Transverse colon (tissue), 4 donors: ENCODE data around the gene GRXCR2. TPM values are rescaled to one million over a fixed set of nuclear protein-coding genes. Genes with fewer than 3 reads are reported as not detected.

Source experiments
- DNase-seq: peaks from one replicate; pipeline ENCODE4 v3.0.0-alpha.2; 2019
- H3K27ac ChIP-seq, 4 donors: fragments of 200-600 bp; sonication (generic); 2 replicates each; pipeline ENCODE4 v1.5.1; 2016 to 2018; ENCODE audit warnings: inconsistent platforms in 4 of 4
- H3K27me3 ChIP-seq: fragments of 200-600 bp; sonication (generic); 2 replicates; pipeline ENCODE4 v1.5.1; 2017; ENCODE audit warnings: inconsistent platforms
- H3K36me3 ChIP-seq, 4 donors: fragments of 200-600 bp; sonication (generic); 2 replicates each; pipeline ENCODE4 v1.5.1; 2017 to 2019; ENCODE audit warnings: inconsistent platforms in 4 of 4
- H3K4me1 ChIP-seq, 4 donors: fragments of 200-600 bp; sonication (generic); 2 replicates each; pipeline ENCODE4 v1.5.1; 2017 to 2020; ENCODE audit warnings: inconsistent platforms in 4 of 4
- H3K4me3 ChIP-seq, 4 donors: fragments of 200-600 bp; sonication (generic); 1 replicate in 1 of 4; 2 replicates in 3 of 4; pipeline versions ENCODE4 v1.5.1 to v1.6.1; 2017 to 2019; ENCODE audit warnings: inconsistent platforms in 4 of 4
- H3K9me3 ChIP-seq, 2 donors: fragments of 200-600 bp; sonication (generic); 2 replicates each; pipeline ENCODE4 v1.5.1; 2017 to 2019; ENCODE audit warnings: inconsistent platforms in 2 of 2
- EP300 ChIP-seq: sonication (generic); formaldehyde crosslinking; IDR thresholded peaks from one replicate; pipeline ENCODE4 v1.6.1; 2017; ENCODE audit warnings: antibody characterized with exemption, low read depth
- POLR2A ChIP-seq: fragments of 450-650 bp; IDR thresholded peaks from one replicate; pipeline ENCODE4 v1.6.1; 2016; ENCODE audit warnings: antibody characterized with exemption, mild to moderate bottlenecking, moderate library complexity
- POLR2AphosphoS5 ChIP-seq, 3 donors: sonication (generic); formaldehyde crosslinking; IDR thresholded peaks; one replicate each; pipeline ENCODE4 v1.6.1; 2016; ENCODE audit warnings: antibody characterized with exemption in 3 of 3
- WGBS, 2 donors: methylation state at CpG; one replicate each; pipeline ENCODE4 v1.1.5; 2018; ENCODE audit warnings: low coverage in 1 of 2; 5-methylcytosine and 5-hydroxymethylcytosine counted together
- in situ Hi-C, 4 donors: fragments of 200-750 bp; cut with MboI; loops; one replicate each; pipeline versions ENCODE4 v1.15.0 to v1.15.1; 2017; ENCODE audit warnings: low sequenced_read_pairs in 3 of 4, low pct_ligation_motif_present in 1 of 4, low pct_unique_long_range_greater_than_20kb in 1 of 4
- intact Hi-C: fragments of 100-400 bp; cut with DNase I; formaldehyde crosslinking; loops from one replicate; pipeline ENCODE4 v1.15.1; 2023; ENCODE audit warnings: low total_unique reads
- total RNA-seq, 4 donors: library from RNA; depleted of rRNA; stranded (reverse); fragments of >200 nt; gene quantifications; one replicate each; pipeline ENCODE4 v1.1.0, GENCODE V29; 2016
- TF ChIP-seq, protein P1 (sequence below), 5 experiments: fragments of 200-600 bp in 3 of 5; fragments of 450-650 bp in 2 of 5; sonication (generic) in 3 of 5; IDR thresholded peaks; 1 replicate in 2 of 5; 2 replicates in 3 of 5; pipeline ENCODE4 v1.5.1; 2016 to 2017; ENCODE audit warnings: antibody characterized with exemption in 5 of 5, inconsistent platforms in 3 of 5, mild to moderate bottlenecking in 2 of 5, moderate library complexity in 1 of 5

The GRXCR2 gene
- total RNA-seq, 4 donors from 2014 or later, result not detected

GRCh38 chr5:145913701-145914100 is 40.9 kb upstream of the GRXCR2 start:
- WGBS, 2 donors, result 91 to 93% methylated on average over 6 to 7 of the region's 7 CpGs
- Histone ChIP-seq H3K27me3 (no peaks in the 10 kb centered on the region), H3K9me3 (no peaks in the 10 kb centered on the region), H3K4me1 (no peaks in the 10 kb centered on the region), H3K36me3 (no peaks in the 10 kb centered on the region), H3K27ac (no peak overlapping the region), H3K4me3 (no peak overlapping the region)
- no peak for DNase-seq
- intact Hi-C loops, result no loop called here
- no peak for TF ChIP-seq POLR2A
- TF ChIP-seq POLR2AphosphoS5 (IDR thresholded peaks at IDR 0.05), result no peak
- TF ChIP-seq, protein P1, sequence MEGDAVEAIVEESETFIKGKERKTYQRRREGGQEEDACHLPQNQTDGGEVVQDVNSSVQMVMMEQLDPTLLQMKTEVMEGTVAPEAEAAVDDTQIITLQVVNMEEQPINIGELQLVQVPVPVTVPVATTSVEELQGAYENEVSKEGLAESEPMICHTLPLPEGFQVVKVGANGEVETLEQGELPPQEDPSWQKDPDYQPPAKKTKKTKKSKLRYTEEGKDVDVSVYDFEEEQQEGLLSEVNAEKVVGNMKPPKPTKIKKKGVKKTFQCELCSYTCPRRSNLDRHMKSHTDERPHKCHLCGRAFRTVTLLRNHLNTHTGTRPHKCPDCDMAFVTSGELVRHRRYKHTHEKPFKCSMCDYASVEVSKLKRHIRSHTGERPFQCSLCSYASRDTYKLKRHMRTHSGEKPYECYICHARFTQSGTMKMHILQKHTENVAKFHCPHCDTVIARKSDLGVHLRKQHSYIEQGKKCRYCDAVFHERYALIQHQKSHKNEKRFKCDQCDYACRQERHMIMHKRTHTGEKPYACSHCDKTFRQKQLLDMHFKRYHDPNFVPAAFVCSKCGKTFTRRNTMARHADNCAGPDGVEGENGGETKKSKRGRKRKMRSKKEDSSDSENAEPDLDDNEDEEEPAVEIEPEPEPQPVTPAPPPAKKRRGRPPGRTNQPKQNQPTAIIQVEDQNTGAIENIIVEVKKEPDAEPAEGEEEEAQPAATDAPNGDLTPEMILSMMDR (IDR thresholded peaks at IDR 0.05), result no peak
- no peak for TF ChIP-seq EP300
- in situ Hi-C loops, result loop anchor here in 1 of 4 donors (25.0 kb wide), 1 partner anchor 149 kb away; no protein-coding TSS in a partner anchor

DNA sequence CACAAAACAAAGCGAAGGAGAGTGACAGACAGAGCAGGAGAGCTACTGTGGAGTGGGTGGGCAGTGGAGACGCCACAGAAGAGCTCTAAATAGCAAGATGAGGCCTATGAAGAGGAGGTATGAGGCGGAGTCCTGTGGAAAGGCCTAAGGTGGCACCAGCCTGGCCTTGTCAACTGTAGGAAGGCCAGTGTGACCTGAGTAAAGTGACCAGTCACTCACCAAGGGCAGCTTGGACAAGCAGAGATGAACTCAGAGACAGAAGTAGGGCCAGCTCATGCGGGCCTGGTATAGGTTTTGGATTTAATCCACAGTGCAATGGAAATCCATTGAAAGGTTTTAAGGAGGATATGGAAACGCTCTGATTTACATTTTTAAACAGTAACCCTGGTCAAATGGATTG is 39.8 kb upstream of the GRXCR2 start:
- Histone ChIP-seq H3K27me3 (no peaks in the 10 kb centered on the region), H3K9me3 (no peaks in the 10 kb centered on the region), H3K4me3 (no peak overlapping the region), H3K27ac (no peak overlapping the region), H3K36me3 (no peaks in the 10 kb centered on the region), H3K4me1 (no peaks in the 10 kb centered on the region)
- DNase-seq, result no peak
- TF ChIP-seq POLR2AphosphoS5 (IDR thresholded peaks at IDR 0.05) (no peak), EP300 (no peak), POLR2A (no peak)
- TF ChIP-seq, protein P1 (IDR thresholded peaks at IDR 0.05), result no peak
- 83 to 93% methylated on average over 5 of the region's 5 CpGs for WGBS, 2 donors
- in situ Hi-C loops, result loop anchor here in 1 of 4 donors (25.0 kb wide), 1 partner anchor 150 kb away; no protein-coding TSS in a partner anchor
- intact Hi-C loops, result no loop called here

DNA sequence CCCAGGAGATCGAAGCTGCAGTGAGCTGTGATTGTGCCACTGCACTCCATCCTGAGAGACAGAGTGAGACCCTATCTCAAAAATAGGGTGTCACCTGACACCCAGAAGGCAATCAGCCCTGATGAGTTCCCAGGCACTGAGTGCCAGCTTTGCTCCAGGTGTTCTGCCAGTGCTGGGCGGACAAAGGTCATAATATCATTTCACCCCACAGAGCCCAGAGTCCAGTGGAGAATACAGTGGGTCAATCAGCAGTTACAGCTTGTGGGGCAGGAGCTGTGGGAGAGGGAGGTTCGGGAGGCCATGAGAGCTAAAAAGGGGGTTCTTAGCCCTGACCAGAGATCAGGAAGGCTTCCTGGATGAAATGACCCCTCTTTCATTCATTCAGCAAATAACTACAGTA is 39.2 kb upstream of the GRXCR2 start:
- intact Hi-C loops, result no loop called here
- Histone ChIP-seq H3K9me3 (no peaks in the 10 kb centered on the region), H3K4me1 (no peaks in the 10 kb centered on the region), H3K36me3 (no peaks in the 10 kb centered on the region), H3K4me3 (no peak overlapping the region), H3K27ac (no peak overlapping the region), H3K27me3 (no peaks in the 10 kb centered on the region)
- TF ChIP-seq POLR2A (no peak), EP300 (no peak), POLR2AphosphoS5 (IDR thresholded peaks at IDR 0.05) (no peak)
- DNase-seq, result no peak
- in situ Hi-C loops, result loop anchor here in 1 of 4 donors (25.0 kb wide), 1 partner anchor 150 kb away; no protein-coding TSS in a partner anchor
- WGBS, 2 donors, result 83% methylated on average over 3 of the region's 3 CpGs; no CpG with 5 or more reads in 1 of the 2 donors

- WGBS, 2 donors, result 67 to 86% methylated on average over 6 of the region's 6 CpGs
- DNase-seq, result no peak
- no peaks in the 10 kb centered on the region for H3K9me3 ChIP-seq
- no peaks in the 10 kb centered on the region for H3K36me3 ChIP-seq
- no peaks in the 10 kb centered on the region for H3K4me1 ChIP-seq
- no peak overlapping the region for H3K4me3 ChIP-seq
- no peaks in the 10 kb centered on the region for H3K27me3 ChIP-seq
- in situ Hi-C loops (loop anchor here in 1 of 4 donors (25.0 kb wide), 1 partner anchor 151 kb away; no protein-coding TSS in a partner anchor), intact Hi-C loops (no loop called here)
- TF ChIP-seq POLR2A (no peak), POLR2AphosphoS5 (IDR thresholded peaks at IDR 0.05) (no peak), EP300 (no peak)
- TF ChIP-seq, protein P1 (IDR thresholded peaks at IDR 0.05), result no peak
- no peak overlapping the region for H3K27ac ChIP-seq
Measured at GRCh38 chr5:145911164-145911563, 38.4 kb upstream of the GRXCR2 start.
